NT2/D1 (cell line): ENCODE data around the gene PTX4.

Source experiments
- DNase-seq: peaks from one replicate; pipeline ENCODE4 v3.0.0-alpha.2; 2011; ENCODE audit warnings: low read depth, low spot score
- H3K27me3 ChIP-seq: 2 replicates; pipeline ENCODE4 v1.6.0; 2011; ENCODE audit warnings: mild to moderate bottlenecking; ENCODE audit not compliant: insufficient read length, insufficient read depth
- H3K36me3 ChIP-seq: 2 replicates; pipeline ENCODE4 v1.6.1; 2011; ENCODE audit warnings: mild to moderate bottlenecking, low read length, mixed read lengths; ENCODE audit not compliant: insufficient read depth, insufficient read length
- H3K4me1 ChIP-seq: 2 replicates; pipeline ENCODE4 v1.5.1; 2011; ENCODE audit not compliant: insufficient read depth, insufficient read length
- H3K4me3 ChIP-seq: 2 replicates; pipeline ENCODE4 v1.5.1; 2011; ENCODE audit warnings: low read depth; ENCODE audit not compliant: insufficient read length
- H3K9ac ChIP-seq: 2 replicates; pipeline ENCODE4 v1.6.0; 2011; ENCODE audit warnings: low read depth; ENCODE audit not compliant: insufficient read length
- H3K9me3 ChIP-seq: 2 replicates; pipeline ENCODE4 v1.5.1; 2011; ENCODE audit warnings: mild to moderate bottlenecking, low read length; ENCODE audit not compliant: insufficient read depth
- SUZ12 ChIP-seq: IDR thresholded peaks from 2 replicates; pipeline ENCODE4 v1.6.1; 2011; ENCODE audit not compliant: insufficient read length, insufficient read depth; ENCODE audit errors: extremely low read depth
- YY1 ChIP-seq: IDR thresholded peaks from 2 replicates; pipeline ENCODE4 v1.6.1; 2011; ENCODE audit not compliant: insufficient read length, insufficient read depth
- ZNF274 ChIP-seq: IDR thresholded peaks from 2 replicates; pipeline ENCODE4 v1.6.1; 2011; ENCODE audit warnings: mild to moderate bottlenecking, low read depth, low read length

PTX4 gene

GRCh38 chr16:1492082-1492922 lies 3.6 kb upstream of the PTX4 start:
- peak overlapping the region; percentile 82 for H3K4me3 ChIP-seq
- DNase-seq, result no peak
- no peaks in the 10 kb centered on the region for H3K27me3 ChIP-seq
- no peaks in the 10 kb centered on the region for H3K9me3 ChIP-seq
- TF ChIP-seq SUZ12 (no peak), ZNF274 (no peak), YY1 (no peak)
- peaks cover 17% of the 10 kb centered on the region for H3K4me1 ChIP-seq
- H3K36me3 ChIP-seq, result peaks cover 33% of the 10 kb centered on the region
- peak overlapping the region; percentile 84 for H3K9ac ChIP-seq

GRCh38 chr16:1491327-1491726 lies 2.6 kb upstream of the PTX4 start:
- Histone ChIP-seq H3K27me3 (no peaks in the 10 kb centered on the region), H3K9ac (peak overlapping the region; percentile 47), H3K4me1 (peaks cover 15% of the 10 kb centered on the region), H3K36me3 (peaks cover 23% of the 10 kb centered on the region), H3K4me3 (no peak overlapping the region), H3K9me3 (no peaks in the 10 kb centered on the region)
- TF ChIP-seq SUZ12 (no peak), YY1 (no peak)
- DNase-seq, result no peak

- TF ChIP-seq YY1 (no peak), ZNF274 (no peak), SUZ12 (no peak)
- Histone ChIP-seq H3K27me3 (no peaks in the 10 kb centered on the region), H3K4me3 (no peak overlapping the region), H3K4me1 (peaks cover 5% of the 10 kb centered on the region), H3K9me3 (no peaks in the 10 kb centered on the region), H3K9ac (no peak overlapping the region), H3K36me3 (peaks cover under 1% of the 10 kb centered on the region)
- no peak for DNase-seq
Observed at GRCh38 chr16:1489077-1489476, 333 bp upstream of the PTX4 start.

GRCh38 chr16:1488054-1488601 lies 616 bp downstream of the PTX4 start:
- peaks cover 3% of the 10 kb centered on the region for H3K4me1 ChIP-seq
- no peak overlapping the region for H3K4me3 ChIP-seq
- DNase-seq, result no peak
- no peaks in the 10 kb centered on the region for H3K27me3 ChIP-seq
- peak overlapping the region; percentile 64 for H3K9ac ChIP-seq
- no peaks in the 10 kb centered on the region for H3K9me3 ChIP-seq
- TF ChIP-seq ZNF274 (no peak), YY1 (no peak), SUZ12 (no peak)
- no peaks in the 10 kb centered on the region for H3K36me3 ChIP-seq

GRCh38 chr16:1487395-1488053 lies 1.2 kb downstream of the PTX4 start:
- Histone ChIP-seq H3K9ac (no peak overlapping the region), H3K4me1 (peaks cover 1% of the 10 kb centered on the region), H3K27me3 (no peaks in the 10 kb centered on the region), H3K9me3 (no peaks in the 10 kb centered on the region), H3K4me3 (no peak overlapping the region), H3K36me3 (no peaks in the 10 kb centered on the region)
- TF ChIP-seq SUZ12 (no peak), ZNF274 (no peak), YY1 (no peak)
- no peak for DNase-seq

- no peak for TF ChIP-seq ZNF274
- TF ChIP-seq SUZ12, result no peak
- no peak for TF ChIP-seq YY1
- Histone ChIP-seq H3K36me3 (no peaks in the 10 kb centered on the region), H3K4me3 (no peak overlapping the region), H3K27me3 (peaks cover 3% of the 10 kb centered on the region), H3K9me3 (no peaks in the 10 kb centered on the region), H3K9ac (peak overlapping the region; percentile 21), H3K4me1 (no peaks in the 10 kb centered on the region)
- DNase-seq, result no peak
Observed at GRCh38 chr16:1486551-1487390, 2.0 kb downstream of the PTX4 start.
